ENCODE data around the gene PMF1.

Gene PMF1

GRCh38 chr1:156238248-156238647 lies 25.4 kb downstream of the PMF1 start:
- no peak for DNase-seq (ENCODE audit: low spot score)

- no peak for DNase-seq (ENCODE audit: low spot score)
These were observed 28.6 kb downstream of the PMF1 start for GRCh38 chr1:156241311-156241811.

GRCh38 chr1:156241926-156242325 lies 29.1 kb downstream of the PMF1 start, which contains the start of gene BGLAP:
Gene BGLAP, plus strand, starts transcription at chr1:156242184. Its CDS starts 48 bp downstream, at chr1:156242232.
- DNase-seq (ENCODE audit: low spot score), result no peak

GRCh38 chr1:156242738-156243137 lies 29.9 kb downstream of the PMF1 start:
- no peak for DNase-seq (ENCODE audit: low spot score)

GRCh38 chr1:156244126-156244525 lies 31.3 kb downstream of the PMF1 start:
- no peak for DNase-seq (ENCODE audit: low spot score)

- DNase-seq (ENCODE audit: low spot score), result no peak
These were observed 31.9 kb downstream of the PMF1 start for GRCh38 chr1:156244712-156245111.

- DNase-seq (ENCODE audit: low spot score), result no peak
These were observed 32.8 kb downstream of the PMF1 start for GRCh38 chr1:156245451-156246232.

GRCh38 chr1:156246241-156246780 lies 33.5 kb downstream of the PMF1 start:
- no peak for DNase-seq (ENCODE audit: low spot score)

GRCh38 chr1:156246781-156247459 lies 34.1 kb downstream of the PMF1 start:
- no peak for DNase-seq (ENCODE audit: low spot score)

- no peak for DNase-seq (ENCODE audit: low spot score)
These were observed 34.9 kb downstream of the PMF1 start, which contains the start of gene PAQR6 for GRCh38 chr1:156247460-156248322. Gene PAQR6, minus strand, starts transcription at chr1:156248056. Its CDS starts 1,325 bp downstream, at chr1:156246731.

GRCh38 chr1:156248323-156248683 lies 35.5 kb downstream of the PMF1 start:
- DNase-seq (ENCODE audit: low spot score), result no peak

GRCh38 chr1:156249593-156249992 lies 36.8 kb downstream of the PMF1 start:
- DNase-seq (ENCODE audit: low spot score), result no peak

GRCh38 chr1:156251527-156251926 lies 38.7 kb downstream of the PMF1 start:
- DNase-seq (ENCODE audit: low spot score), result peak; percentile 73

GRCh38 chr1:156253634-156254033 lies 40.8 kb downstream of the PMF1 start:
- no peak for DNase-seq (ENCODE audit: low spot score)

GRCh38 chr1:156257711-156258110 lies 44.9 kb downstream of the PMF1 start:
- DNase-seq (ENCODE audit: low spot score), result no peak

- DNase-seq (ENCODE audit: low spot score), result no peak
These were observed 46.1 kb downstream of the PMF1 start for GRCh38 chr1:156258859-156259258.

GRCh38 chr1:156259805-156260204 lies 47.0 kb downstream of the PMF1 start:
- DNase-seq (ENCODE audit: low spot score), result no peak

GRCh38 chr1:156260896-156261295 lies 48.1 kb downstream of the PMF1 start:
- peak; percentile 99 for DNase-seq (ENCODE audit: low spot score)

- DNase-seq (ENCODE audit: low spot score), result no peak
These were observed 49.9 kb downstream of the PMF1 start for GRCh38 chr1:156262461-156263287.

- DNase-seq (ENCODE audit: low spot score), result no peak
These were observed 50.5 kb downstream of the PMF1 start for GRCh38 chr1:156263288-156263655.

- DNase-seq (ENCODE audit: low spot score), result no peak
These were observed 53.2 kb downstream of the PMF1 start for GRCh38 chr1:156266051-156266450.

All from COLO829 (cell line).